Glutamatergic neuron (in vitro differentiated cells): ENCODE measurements around the gene SERF2. TPM values are rescaled to one million over a fixed set of nuclear protein-coding genes. Genes with fewer than 3 reads are reported as not detected.
"Not testable (repeated sequence)": the region's sequence is repeated elsewhere in the genome, so short reads cannot be mapped to it uniquely, and the experiment has no call there.

Experiments used
- DNase-seq: peaks from one replicate; pipeline ENCODE4 v3.0.0; 2022
- H3K27ac Mint-ChIP-seq: one replicate; pipeline ENCODE4 v1.8.0; 2020; ENCODE audit warnings: mild to moderate bottlenecking, mixed read lengths, inconsistent platforms; ENCODE audit not compliant: unreplicated experiment
- H3K27me3 Mint-ChIP-seq: one replicate; pipeline ENCODE4 v1.8.0; 2020; ENCODE audit warnings: mild to moderate bottlenecking, moderate library complexity, mixed read lengths, inconsistent platforms; ENCODE audit not compliant: unreplicated experiment
- H3K36me3 Mint-ChIP-seq: one replicate; pipeline ENCODE4 v1.8.0; 2020; ENCODE audit warnings: mild to moderate bottlenecking, mixed read lengths, inconsistent platforms; ENCODE audit not compliant: unreplicated experiment
- H3K4me1 Mint-ChIP-seq: one replicate; pipeline ENCODE4 v1.8.0; 2020; ENCODE audit warnings: mild to moderate bottlenecking, low read depth, mixed read lengths, inconsistent platforms; ENCODE audit not compliant: unreplicated experiment
- H3K4me3 Mint-ChIP-seq: one replicate; pipeline ENCODE4 v1.8.0; 2020; ENCODE audit warnings: mild to moderate bottlenecking, mixed read lengths, inconsistent platforms; ENCODE audit not compliant: unreplicated experiment
- H3K9me3 Mint-ChIP-seq: one replicate; pipeline ENCODE4 v1.8.0; 2020; ENCODE audit warnings: mild to moderate bottlenecking, moderate library complexity, mixed read lengths, inconsistent platforms; ENCODE audit not compliant: unreplicated experiment
- total RNA-seq: library from RNA; stranded (reverse); fragmentation: NEBNext Ultra II Directional; extraction: Animal tissue kit (Norgen Biotek cat#: 25700); gene quantifications from one replicate; pipeline ENCODE4 v1.2.1, GENCODE V29; 2021; ENCODE audit not compliant: unreplicated experiment
- TF ChIP-seq, protein P1 (sequence below): fragments of 200-600 bp; sonication (generic); IDR thresholded peaks from one replicate; pipeline ENCODE4 v1.5.0; 2021; ENCODE audit not compliant: partially characterized antibody, unreplicated experiment

Gene SERF2
- total RNA-seq, 1 donor from 2014 or later = 650 TPM

GRCh38 chr15:43808960-43809678, 17.0 kb downstream of the SERF2 start:
- no peaks in the 10 kb centered on the region for H3K27me3 Mint-ChIP-seq
- H3K36me3 Mint-ChIP-seq = no peaks in the 10 kb centered on the region
- no peak for DNase-seq
- no peak overlapping the region for H3K4me3 Mint-ChIP-seq
- peaks cover 3% of the 10 kb centered on the region for H3K9me3 Mint-ChIP-seq
- H3K27ac Mint-ChIP-seq = no peak overlapping the region
- H3K4me1 Mint-ChIP-seq = no peaks in the 10 kb centered on the region
- TF ChIP-seq, protein P1, sequence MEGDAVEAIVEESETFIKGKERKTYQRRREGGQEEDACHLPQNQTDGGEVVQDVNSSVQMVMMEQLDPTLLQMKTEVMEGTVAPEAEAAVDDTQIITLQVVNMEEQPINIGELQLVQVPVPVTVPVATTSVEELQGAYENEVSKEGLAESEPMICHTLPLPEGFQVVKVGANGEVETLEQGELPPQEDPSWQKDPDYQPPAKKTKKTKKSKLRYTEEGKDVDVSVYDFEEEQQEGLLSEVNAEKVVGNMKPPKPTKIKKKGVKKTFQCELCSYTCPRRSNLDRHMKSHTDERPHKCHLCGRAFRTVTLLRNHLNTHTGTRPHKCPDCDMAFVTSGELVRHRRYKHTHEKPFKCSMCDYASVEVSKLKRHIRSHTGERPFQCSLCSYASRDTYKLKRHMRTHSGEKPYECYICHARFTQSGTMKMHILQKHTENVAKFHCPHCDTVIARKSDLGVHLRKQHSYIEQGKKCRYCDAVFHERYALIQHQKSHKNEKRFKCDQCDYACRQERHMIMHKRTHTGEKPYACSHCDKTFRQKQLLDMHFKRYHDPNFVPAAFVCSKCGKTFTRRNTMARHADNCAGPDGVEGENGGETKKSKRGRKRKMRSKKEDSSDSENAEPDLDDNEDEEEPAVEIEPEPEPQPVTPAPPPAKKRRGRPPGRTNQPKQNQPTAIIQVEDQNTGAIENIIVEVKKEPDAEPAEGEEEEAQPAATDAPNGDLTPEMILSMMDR = no peak

GRCh38 chr15:43815064-43815463, 22.9 kb downstream of the SERF2 start:
- H3K4me3 Mint-ChIP-seq = peak overlapping the region; percentile 7
- not testable (repeated sequence) for H3K4me1 Mint-ChIP-seq, H3K27me3 Mint-ChIP-seq, H3K27ac Mint-ChIP-seq, H3K9me3 Mint-ChIP-seq, DNase-seq, H3K36me3 Mint-ChIP-seq

DNA sequence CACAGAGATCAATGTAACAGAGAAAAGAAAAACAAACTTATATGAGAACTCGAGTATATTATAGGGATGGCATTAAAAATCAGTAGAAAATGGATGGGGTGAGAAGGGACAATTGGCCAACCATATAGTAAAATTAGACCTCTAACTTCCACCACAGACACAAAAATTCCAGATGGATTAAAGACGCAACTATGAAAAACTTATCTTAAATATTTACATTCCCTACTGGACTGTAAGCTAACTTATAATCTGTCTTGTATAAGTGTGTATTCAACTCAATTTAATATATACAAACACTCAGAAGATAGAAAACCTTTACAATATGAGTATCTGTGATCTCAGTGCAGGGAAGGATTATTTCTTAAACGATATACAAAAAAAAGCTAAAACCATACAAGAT, 29.4 kb downstream of the SERF2 start:
- Mint-ChIP-seq H3K27me3 (peaks cover 2% of the 10 kb centered on the region), H3K4me1 (no peaks in the 10 kb centered on the region), H3K4me3 (no peak overlapping the region), H3K9me3 (peaks cover 5% of the 10 kb centered on the region), H3K27ac (no peak overlapping the region), H3K36me3 (no peaks in the 10 kb centered on the region)
- no peak for DNase-seq
- TF ChIP-seq, protein P1 = no peak

- Mint-ChIP-seq H3K27me3 (peaks cover 2% of the 10 kb centered on the region), H3K27ac (peak within 1 kb of the TSS; percentile 94), H3K36me3 (no peaks in the 10 kb centered on the region), H3K9me3 (peaks cover 5% of the 10 kb centered on the region), H3K4me3 (peak within 1 kb of the TSS; percentile 100), H3K4me1 (no peaks in the 10 kb centered on the region)
- TF ChIP-seq, protein P1 = no peak
- DNase-seq = peak; percentile 89
These were observed 32.5 kb downstream of the SERF2 start, which contains the start of gene MFAP1 for GRCh38 chr15:43824302-43825246. Gene MFAP1, minus strand, starts transcription at chr15:43824690. Its CDS starts 121 bp downstream, at chr15:43824569.

DNA sequence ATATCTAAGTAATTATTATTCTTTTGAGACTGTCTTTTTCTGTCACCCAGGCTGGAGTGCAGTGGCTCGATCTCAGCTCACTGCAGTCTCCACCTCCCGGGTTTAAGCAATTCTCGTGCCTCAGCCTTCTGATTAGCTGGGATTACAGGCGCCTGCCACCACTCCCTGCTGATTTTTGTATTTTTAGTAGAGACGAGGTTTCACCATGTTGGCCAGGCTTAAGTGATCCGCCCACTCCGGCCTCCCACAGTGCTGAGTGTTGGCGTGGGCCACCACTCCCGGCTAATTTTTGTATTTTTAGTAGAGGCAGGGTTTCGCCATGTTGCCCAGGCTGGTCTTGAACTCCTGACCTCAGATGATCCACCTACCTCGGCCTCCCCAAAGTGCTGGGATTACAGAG, 33.2 kb downstream of the SERF2 start:
- H3K9me3 Mint-ChIP-seq, H3K36me3 Mint-ChIP-seq, DNase-seq, H3K27ac Mint-ChIP-seq, H3K27me3 Mint-ChIP-seq, H3K4me3 Mint-ChIP-seq, H3K4me1 Mint-ChIP-seq: not testable (repeated sequence)
